ENCODE data around the gene HIKESHI.
"Not testable (repeated sequence)": the region's sequence is repeated elsewhere in the genome, so short reads cannot be mapped to it uniquely, and the experiment has no call there.

Gene HIKESHI, protein sequence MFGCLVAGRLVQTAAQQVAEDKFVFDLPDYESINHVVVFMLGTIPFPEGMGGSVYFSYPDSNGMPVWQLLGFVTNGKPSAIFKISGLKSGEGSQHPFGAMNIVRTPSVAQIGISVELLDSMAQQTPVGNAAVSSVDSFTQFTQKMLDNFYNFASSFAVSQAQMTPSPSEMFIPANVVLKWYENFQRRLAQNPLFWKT

DNA sequence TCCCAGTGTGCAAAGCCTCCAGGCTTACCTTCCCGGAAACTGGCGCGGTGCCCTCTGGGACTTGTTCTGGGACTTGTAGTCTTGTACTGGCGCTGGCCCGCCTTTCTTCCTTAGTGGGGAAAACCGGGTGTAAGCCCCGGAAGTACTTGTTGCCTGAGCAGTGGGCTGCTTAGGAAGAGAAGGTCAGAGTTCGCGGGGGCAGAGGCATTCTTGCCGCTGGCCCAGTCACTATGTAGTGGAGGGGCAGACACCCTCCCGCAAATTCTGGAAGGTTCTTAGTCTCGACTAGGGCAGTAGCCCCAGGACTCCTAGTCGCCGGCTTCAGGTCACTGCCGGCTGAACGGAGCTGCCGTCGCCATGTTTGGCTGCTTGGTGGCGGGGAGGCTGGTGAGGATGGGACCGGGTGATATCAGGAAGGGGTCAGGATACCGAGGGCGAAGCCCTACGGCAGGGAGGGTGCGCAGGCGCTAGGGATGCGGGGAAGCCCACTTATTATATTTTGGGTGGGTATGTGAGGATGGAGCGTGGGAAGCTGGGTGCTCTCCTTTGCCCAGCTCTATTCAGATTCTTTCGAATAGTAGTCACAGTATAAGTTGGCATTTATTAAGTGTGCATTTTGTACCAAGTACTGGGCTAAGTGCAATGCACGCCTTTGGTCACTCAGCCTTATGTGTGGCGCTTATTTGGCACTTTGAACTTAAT lies at the start of gene HIKESHI:
Gene HIKESHI, plus strand, starts transcription at position 149 of the 702 bp plus-strand sequence. Its CDS starts 209 bp downstream, at position 358.
- peak; percentile 79 to 89 (median 86) for DNase-seq (ENCODE audit: low read depth in 3 of 3)

DNA sequence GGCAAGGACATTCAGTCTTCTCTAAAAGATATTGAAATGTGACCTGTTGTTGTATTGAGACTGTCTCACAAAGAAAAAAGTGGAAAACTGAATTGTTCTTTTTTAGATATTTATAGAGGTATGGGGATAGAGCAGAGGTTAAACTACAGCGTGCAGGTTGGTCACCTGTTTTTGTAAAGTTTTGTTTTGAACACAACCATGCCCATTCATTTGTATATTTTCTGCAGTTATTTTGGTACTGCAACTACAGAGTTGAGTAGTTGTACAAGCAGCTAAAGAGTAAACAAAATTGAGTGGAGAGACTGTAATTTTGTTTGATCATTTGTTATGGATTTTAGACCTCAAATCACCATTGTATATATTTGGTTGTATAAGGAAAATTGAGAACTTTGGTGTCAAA lies 46.1 kb upstream of the HIKESHI start:
- DNase-seq (ENCODE audit: low read depth in 3 of 3) = no peak

DNA sequence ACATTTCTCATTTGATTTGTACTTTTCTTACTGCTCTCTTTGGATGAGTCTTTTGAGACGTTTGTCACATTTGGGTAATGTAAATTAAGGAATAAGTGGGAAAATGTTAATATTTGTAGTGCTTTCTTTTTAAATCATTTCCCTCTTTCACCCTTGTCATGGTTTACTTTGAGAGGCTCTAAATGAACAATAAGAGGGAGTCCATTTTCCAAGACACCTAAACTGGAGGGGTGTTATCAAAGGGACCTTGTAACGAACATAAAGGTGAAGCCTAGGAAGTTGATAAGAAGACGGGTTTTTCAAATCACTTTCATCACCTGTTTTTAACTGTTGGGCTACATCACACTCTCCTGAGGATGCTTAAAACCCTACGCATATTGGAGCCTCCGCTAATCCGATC lies 45.4 kb upstream of the HIKESHI start:
- no peak for DNase-seq (ENCODE audit: low read depth in 3 of 3)

DNA sequence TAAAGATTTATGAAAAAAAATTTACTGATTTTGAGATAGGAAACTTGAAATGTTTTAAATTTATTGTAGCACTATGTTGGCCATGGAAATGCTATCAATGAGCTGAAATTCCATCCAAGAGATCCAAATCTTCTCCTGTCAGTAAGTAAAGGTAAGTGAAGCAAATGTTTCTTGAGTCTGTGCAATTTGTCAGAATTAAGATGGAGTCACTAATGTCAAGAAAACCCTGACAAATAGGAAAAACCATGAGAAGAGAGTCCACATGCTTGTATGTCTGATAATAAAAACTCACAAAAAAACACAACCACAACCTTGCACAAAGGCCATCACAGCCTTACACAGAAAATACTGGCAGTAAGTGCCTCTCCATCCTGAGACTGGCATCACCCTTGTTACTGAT lies 44.6 kb upstream of the HIKESHI start:
- DNase-seq (ENCODE audit: low read depth in 3 of 3) = no peak

DNA sequence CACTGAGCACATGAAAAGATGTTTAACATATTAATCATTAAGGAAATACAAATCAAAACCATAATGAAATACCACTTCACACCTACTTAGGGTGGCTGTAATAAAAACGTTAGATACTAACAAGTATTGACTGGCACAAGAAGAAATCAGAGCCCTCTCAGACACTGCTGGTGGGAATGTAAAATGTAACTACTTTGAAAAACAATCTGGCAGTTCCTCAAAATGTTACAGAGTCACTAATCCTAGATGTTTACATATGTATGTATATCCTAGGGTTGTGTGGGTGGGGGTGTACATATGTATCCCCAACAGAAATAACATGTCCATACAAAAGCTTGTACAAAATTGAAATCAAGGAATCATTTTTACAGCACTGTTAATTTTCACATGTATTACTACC lies 42.3 kb upstream of the HIKESHI start:
- no peak for DNase-seq (ENCODE audit: low read depth in 3 of 3)

DNA sequence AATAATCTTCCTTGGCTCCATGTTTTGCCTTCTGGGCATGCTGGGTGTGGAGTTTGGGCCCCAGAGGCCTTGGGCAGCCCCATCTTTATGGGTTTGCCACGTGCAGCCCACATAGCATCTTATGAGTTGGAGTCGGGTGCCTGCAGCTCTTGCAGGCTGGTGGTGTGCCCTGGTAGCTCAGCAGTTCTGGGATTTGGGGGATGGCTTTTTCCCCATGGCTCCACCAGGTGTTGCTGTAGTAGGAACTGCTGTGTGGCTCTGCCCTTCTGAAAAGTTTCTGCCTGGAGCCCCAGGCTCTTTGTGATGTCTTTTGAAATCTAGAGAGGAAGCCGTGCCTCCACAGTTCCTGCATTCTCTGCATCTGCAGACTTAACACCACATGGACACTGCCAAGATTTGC lies 40.7 kb upstream of the HIKESHI start:
- DNase-seq (ENCODE audit: low read depth in 3 of 3) = no peak

DNA sequence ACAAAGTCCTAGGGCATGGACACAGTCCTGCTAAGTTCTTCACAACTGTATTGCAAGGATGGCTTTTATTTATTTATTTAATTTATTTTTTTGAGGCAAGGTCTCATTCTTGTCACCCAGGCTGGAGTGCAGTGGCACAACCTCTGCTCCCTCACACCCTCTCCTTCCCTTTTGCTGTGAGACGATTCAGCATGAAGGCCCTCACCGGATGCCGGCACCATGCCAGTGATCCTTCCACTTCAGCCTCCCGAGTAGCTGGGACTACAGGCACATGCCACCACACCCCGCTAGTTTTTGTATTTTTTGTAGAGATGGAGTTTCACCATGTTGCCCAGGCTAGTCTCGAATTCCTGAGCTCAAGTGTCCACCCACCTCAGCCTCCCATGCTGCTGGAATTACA lies 39.7 kb upstream of the HIKESHI start:
- no peak for DNase-seq (ENCODE audit: low read depth in 3 of 3)

DNA sequence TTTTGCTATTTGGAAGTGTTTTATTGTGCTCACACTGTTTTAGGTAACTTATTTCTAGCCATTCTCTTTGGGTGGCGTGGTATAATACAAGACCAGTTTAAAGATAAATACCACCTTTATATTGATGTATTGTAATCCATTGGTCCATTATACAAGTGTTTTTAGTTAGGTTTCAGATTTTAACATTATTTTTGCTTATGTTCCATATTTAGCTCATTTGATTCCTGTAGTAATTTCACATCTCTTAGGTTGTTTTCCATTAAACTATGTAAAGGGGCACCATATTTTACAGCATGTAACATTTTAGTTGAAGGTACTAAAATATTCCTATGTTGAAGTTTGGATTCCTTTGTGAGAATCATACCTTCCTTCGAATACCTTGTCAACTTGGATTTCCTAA lies 37.4 kb upstream of the HIKESHI start:
- DNase-seq (ENCODE audit: low read depth in 3 of 3) = no peak

DNA sequence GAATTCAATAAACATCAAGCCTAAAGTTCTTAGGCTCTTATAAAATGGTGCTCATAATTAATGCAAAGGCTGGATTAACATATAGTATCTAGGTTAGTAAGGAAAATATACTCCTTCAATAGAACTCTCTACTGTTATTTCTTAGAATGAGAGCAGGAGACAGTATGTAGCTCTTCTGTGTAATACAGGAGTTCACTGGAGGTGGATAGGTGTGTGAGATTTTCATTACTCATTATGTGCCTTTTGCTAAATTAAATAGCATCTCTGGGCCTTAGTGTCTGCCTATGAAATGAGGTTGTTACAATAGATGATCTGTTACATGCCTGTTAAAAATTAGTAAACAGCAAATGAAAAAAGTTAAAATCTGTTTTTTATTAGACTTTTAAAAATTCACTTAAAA lies 36.8 kb upstream of the HIKESHI start:
- no peak for DNase-seq (ENCODE audit: low read depth in 3 of 3)

DNA sequence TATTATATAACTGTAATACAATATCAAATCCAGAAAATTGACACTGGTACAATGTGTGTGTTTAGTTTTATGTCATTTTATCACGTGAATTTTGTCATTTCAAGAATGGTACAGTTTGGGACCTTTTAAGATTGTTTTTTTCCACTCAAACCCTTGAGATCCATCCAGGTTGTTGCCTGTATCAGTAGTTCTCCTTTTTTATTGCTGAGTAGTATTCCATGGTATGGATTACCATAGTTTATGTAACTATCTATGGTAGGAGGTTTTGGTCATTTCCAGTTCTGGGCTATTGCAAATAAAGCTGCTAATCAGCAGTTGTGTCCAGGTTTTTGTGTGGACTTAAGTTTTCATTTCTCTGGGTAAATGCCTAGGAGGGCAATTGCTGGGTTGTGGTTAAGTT lies 32.4 kb upstream of the HIKESHI start:
- no peak for DNase-seq (ENCODE audit: low read depth in 3 of 3)

DNA sequence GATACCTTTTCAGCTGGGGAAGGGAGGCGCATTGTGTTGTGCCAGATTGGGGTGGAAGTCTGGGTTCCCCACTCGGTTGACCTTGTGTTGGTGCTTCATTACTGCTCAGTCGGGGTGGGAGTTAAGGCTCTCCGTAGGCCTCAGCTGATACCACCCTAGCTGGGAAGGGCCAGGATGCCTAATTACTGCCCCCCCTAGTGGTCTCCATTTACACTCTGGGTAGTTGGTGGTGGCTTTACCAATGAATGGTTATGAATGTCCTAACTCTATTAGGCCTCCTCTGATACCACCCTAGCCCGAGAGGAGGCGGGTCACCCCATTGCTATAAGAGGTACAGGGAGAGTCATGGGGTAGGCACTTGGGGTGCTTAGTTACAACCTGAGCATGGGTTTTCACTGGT lies 27.5 kb upstream of the HIKESHI start:
- no peak for DNase-seq (ENCODE audit: low read depth in 3 of 3)

DNA sequence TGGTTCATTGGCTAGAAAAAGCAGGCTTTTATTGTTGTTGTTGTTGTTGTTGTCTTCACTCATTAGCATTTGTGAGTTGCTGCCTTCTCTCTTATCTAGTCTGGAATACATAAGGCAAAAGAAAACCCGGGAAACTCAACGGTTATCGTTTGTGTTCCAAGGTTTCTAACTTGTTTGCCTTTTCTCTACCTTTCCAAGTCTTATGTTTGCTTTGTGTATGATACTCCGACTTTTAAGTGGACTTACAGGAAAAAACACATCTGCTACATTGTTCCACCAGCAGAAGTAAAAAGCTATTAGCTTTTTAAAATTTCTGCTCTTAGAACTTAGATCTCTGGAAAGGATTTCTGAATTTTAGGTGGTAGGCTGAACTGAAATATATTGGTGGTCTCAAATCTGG lies 27.0 kb upstream of the HIKESHI start:
- no peak for DNase-seq (ENCODE audit: low read depth in 3 of 3)

DNA sequence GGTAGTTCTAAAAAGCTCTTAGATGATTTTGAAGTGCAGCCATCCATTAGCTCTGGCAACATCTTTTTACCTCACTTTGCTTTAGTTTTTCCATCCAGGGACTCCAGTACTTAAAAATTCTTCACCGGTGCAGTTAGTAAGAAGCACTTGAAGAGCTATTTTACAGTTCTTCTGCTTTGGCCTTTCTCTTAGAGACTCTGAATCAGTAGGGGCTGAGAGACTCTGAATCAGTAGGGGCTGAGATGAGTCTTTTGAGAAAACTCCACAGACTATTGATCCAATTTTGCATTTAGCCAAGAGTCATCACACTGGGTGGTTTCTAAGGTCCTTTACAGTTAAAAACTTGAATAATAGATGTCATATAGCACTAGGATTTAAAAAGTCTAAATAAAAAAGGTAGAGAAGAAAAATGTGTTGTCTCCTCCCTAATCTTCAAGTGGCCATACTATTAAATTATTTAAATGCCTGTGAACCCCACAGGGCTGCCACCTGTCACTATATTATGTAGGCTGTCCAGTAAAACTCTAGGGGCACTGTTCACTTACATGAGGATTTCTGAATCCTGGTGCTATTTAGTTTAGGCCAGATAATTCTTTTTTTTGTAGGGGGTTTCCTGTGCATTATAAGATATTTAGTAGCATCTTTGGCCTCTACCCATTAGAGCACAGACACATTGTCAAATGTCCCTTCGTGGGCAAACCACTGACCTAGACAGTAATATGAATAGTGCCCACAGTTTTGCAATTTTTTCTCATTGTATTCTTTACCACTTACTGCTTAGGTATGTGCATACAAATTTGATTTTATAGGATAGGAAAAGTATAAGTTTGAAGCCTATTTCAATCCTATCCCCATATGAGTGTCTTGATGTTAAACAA lies 26.3 kb upstream of the HIKESHI start:
- DNase-seq (ENCODE audit: low read depth in 3 of 3) = no peak

DNA sequence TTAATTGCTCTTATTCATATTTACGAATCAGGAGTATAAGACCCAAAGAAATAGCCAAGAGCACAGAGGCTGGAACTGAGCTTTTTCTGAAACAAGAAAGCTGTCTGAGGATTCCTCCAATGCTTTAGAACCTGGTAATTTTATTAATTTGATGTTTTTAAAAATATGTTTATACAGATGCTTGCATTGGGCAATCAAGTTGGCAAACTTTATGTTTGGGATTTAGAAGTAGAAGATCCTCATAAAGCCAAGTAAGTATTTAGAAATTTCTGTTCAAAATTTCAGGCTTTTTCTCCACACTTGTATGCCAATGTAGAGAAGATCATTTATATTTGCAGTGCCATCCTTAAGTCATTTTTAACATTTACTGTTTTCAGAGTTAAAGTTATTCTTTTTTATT lies 24.3 kb upstream of the HIKESHI start:
- no peak for DNase-seq (ENCODE audit: low read depth in 3 of 3)

DNA sequence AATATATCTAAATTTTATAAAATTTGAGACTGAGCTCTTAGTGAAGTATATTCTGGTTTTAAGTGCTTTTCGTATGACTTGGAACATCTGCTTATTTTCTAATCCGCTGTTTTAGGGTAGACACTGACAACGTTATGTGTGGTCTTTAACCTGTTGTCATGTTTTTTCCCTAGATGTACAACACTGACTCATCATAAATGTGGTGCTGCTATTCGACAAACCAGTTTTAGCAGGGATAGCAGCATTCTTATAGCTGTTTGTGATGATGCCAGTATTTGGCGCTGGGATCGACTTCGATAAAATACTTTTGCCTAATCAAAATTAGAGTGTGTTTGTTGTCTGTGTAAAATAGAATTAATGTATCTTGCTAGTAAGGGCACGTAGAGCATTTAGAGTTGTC lies 23.8 kb upstream of the HIKESHI start:
- no peak for DNase-seq (ENCODE audit: low read depth in 3 of 3)

DNA sequence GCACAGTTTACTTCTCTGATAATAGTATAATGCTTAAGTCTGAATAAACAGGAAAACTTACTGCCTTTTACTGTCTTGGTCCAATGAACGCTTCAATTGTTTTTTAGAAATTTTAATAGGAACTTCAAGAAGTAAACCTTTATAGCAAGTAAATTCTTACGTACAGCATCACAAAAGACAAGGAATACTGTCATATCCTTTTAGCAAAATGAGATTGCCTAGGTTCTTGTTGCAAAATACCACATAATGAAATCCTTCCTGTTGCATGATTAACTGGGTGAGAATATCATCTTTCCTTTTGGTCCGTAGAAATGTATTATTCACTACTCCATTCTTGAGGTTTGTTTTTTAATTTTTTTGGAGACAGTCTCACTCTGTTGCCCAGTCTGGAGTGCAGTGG lies 22.3 kb upstream of the HIKESHI start:
- DNase-seq (ENCODE audit: low read depth in 3 of 3) = no peak

DNA sequence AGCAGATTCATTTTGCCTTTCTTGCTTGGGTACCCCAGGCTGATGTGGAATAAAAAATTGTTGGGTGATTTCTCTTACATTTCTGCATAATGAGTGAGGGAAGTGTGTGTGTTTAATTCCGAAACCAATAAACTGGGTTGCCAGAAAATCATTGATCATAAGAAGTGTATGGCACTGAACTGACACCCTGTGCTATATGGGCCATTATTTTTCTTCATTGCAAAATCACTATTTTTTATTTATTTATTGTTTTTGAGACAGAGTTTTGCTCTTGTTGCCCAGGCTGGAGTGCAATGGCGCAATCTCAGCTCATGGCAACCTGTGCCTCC lies 14.6 kb upstream of the HIKESHI start:
- no peak for DNase-seq (ENCODE audit: low read depth in 3 of 3)

DNA sequence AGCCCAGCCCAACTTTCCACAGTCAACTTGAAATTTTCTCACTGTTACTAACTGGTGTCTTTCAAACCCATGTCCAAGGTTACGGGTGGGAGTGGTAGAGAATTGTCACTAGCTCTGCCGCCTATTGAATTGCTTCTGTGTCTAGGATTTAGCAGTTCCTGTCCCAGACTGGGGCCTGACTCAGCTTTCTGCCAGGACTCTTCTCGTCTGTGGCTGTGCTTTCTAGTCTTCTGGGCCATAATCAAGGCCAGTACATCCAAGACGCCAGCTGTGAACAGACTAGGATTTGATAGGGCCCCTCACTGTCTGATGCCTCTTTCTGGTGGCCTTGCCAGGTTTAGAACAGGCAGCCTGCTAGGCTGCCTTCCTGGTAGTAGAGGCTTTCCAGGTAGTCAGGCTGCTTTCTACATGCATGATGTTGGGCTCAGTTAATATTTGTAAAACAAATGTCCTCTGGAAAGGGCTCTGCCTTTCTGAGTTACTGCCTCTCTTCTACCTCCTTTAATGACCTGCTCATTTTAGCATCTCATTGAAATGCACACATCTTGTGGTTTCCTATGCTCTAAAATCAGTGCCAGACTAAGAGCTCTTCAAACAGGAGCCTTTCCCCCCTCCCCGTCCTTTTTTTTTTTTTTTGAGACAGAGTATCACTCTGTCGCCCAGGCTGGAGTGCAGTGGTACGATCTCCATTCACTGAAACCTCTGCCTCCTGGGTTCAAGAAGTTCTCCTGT lies 13.1 kb upstream of the HIKESHI start:
- DNase-seq (ENCODE audit: low read depth in 3 of 3) = no peak

DNA sequence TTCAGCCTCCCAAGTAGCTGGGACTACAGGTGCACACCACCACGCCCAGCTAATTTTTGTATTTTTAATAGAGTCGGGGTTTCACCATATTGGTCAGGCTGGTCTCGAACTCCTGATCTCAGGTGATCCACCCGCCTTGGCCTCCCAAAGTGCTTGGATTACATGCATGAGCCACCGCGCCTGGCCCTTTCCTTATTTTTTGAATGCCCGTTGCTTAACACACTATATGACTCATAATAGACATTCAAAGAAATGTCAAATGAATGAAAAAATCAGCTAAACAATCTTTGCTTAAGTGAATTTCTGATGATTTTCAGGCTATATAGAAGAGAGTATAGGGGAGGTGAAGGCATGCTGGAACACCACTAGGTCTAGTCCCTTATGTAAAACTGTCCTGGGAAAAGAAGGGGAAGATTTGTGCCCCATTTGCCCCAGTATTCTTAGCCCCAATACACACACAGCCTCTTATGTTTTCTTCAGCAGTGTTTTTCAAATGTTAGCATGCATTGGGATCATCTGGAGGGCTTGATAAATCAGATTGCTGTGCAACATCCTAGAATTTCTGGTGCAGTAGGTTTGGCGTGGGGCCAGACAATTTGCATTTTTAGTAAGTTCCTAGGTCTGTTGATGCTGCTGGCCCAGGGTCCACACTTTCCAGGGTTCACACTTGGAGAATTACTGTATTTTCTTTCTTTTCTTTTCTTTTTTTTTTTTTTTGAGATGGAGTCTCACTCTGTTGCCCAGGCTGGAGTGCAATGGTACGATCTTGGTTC lies 12.3 kb upstream of the HIKESHI start:
- not testable (repeated sequence) for DNase-seq (ENCODE audit: low read depth in 3 of 3)

DNA sequence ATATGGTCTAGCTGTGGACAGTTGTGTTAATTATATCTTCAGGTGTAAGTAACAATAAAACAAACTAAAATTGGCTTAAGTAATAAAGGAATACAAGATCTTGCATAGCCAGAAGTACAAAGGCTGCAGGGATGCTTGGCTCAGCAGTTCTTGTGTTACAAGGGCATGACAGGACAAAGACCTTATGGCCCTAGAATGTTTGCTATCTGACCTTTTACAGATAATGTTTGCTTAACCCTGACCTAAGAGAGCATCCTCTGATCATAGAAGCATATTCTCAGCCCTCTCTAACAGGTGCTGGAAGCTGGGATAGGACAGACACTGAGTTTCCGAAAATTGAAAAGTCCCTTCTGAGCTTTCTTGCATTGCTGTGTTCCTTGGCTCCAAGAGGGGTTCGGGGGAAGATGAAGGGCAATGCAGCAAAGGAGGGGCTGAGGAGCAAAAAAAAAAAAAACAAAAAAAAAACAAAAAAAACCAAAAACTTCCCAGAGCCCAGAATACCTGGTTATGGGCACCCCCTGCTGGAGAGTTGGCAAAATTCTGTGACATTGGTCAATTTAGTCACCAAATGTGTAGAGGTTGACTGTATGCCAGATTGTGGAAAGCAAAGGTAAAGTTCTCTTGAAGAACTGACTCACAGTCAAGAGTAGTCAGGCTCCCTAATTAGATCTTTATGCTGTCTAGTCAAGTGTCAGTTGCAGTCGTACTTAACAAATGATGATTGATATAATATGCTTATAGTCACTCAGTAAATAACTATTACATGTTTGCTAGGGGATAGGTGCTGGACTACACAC lies 10.4 kb upstream of the HIKESHI start:
- peak; percentile 36 to 51 (median 45) for DNase-seq (ENCODE audit: low read depth in 3 of 3)

Measured in stimulated activated CD4-positive, alpha-beta T cell treated with anti-CD3 and anti-CD28 coated beads, TNF-alpha, amount 100 ng/mL, for 4 hours (primary cell).